Measurements from ENCODE around the gene INSRR. TPM values are rescaled to one million over a fixed set of nuclear protein-coding genes. Genes with fewer than 3 reads are reported as not detected.

INSRR gene
- total RNA-seq, 2 experiments from 2014 or later: 0.47 to 0.54 TPM

GRCh38 chr1:156811168-156811567 lies 47.7 kb downstream of the INSRR start:
- H3K9me3 Mint-ChIP-seq: no peaks in the 10 kb centered on the region
- POLR2A ChIA-PET: interaction anchor here (1.1 to 3.3 kb wide), 5 partner anchors 7 to 28 kb away, joined by 3 to 21 read pairs (median 4); no protein-coding TSS in a partner anchor
- H3K4me3 Mint-ChIP-seq: peak overlapping the region; percentile 94
- intact Hi-C loops (cut with micrococcal nuclease): loop anchor here (5.0 kb wide), 1 partner anchor 84 kb away; the partner anchor contains the start of genes ISG20L2 and METTL25B
- ATAC-seq: no peak
- CTCF ChIA-PET: interaction anchor here (1.1 to 12.8 kb wide), 2 partner anchors 49 to 85 kb away, joined by 4 to 121 read pairs; partner anchors contain the start of genes INSRR and NTRK1
- peak overlapping the region; percentile 99 for H3K27ac Mint-ChIP-seq
- peaks cover 98% of the 10 kb centered on the region for H3K36me3 Mint-ChIP-seq (ENCODE audit: low read depth)
- TF ChIP-seq CTCF (IDR thresholded peaks at IDR 0.05): no peak
- H3K4me1 Mint-ChIP-seq (ENCODE audit: low read depth): peaks cover 64% of the 10 kb centered on the region
- no peaks in the 10 kb centered on the region for H3K27me3 Mint-ChIP-seq
- DNase-seq: no peak

GRCh38 chr1:156809711-156810366 lies 49.1 kb downstream of the INSRR start:
- intact Hi-C loops (cut with micrococcal nuclease): loop anchor here (5.0 kb wide), 1 partner anchor 83 kb away; the partner anchor contains the start of genes ISG20L2 and METTL25B

GRCh38 chr1:156809281-156809680 lies 49.6 kb downstream of the INSRR start:
- peak overlapping the region; percentile 84 for H3K27ac Mint-ChIP-seq
- ChIA-PET CTCF (interaction anchor here (1.4 to 12.8 kb wide), 2 partner anchors 51 to 119 kb away, joined by 4 to 121 read pairs; partner anchors contain the start of genes INSRR and NTRK1), POLR2A (interaction anchor here (0.8 to 5.6 kb wide), 7 partner anchors 8 to 164 kb away, joined by 3 to 28 read pairs (median 4); partner anchors contain the start of gene SH2D2A)
- H3K36me3 Mint-ChIP-seq (ENCODE audit: low read depth): peaks cover 86% of the 10 kb centered on the region
- H3K4me1 Mint-ChIP-seq (ENCODE audit: low read depth): peaks cover 60% of the 10 kb centered on the region
- DNase-seq: no peak
- ATAC-seq: no peak
- no peaks in the 10 kb centered on the region for H3K27me3 Mint-ChIP-seq
- TF ChIP-seq CTCF (IDR thresholded peaks at IDR 0.05): no peak
- intact Hi-C loops (cut with micrococcal nuclease): no loop called here
- H3K9me3 Mint-ChIP-seq: no peaks in the 10 kb centered on the region
- H3K4me3 Mint-ChIP-seq: no peak overlapping the region

More at GRCh38 chr1:156809711-156810366, 49.1 kb downstream of the INSRR start:
- no peaks in the 10 kb centered on the region for H3K9me3 Mint-ChIP-seq
- no peak for TF ChIP-seq CTCF (IDR thresholded peaks at IDR 0.05)
- H3K36me3 Mint-ChIP-seq (ENCODE audit: low read depth): peaks cover 92% of the 10 kb centered on the region
- ChIA-PET POLR2A (interaction anchor here (0.6 to 5.6 kb wide), 7 partner anchors 7 to 148 kb away, joined by 3 to 28 read pairs (median 3); partner anchors contain the start of gene SH2D2A), CTCF (interaction anchor here (0.7 to 12.8 kb wide), 4 partner anchors 13 to 120 kb away, joined by 3 to 121 read pairs (median 4); partner anchors contain the start of genes INSRR and NTRK1)
- no peaks in the 10 kb centered on the region for H3K27me3 Mint-ChIP-seq
- H3K27ac Mint-ChIP-seq: peak overlapping the region; percentile 70
- ATAC-seq: no peak
- DNase-seq: no peak
- no peak overlapping the region for H3K4me3 Mint-ChIP-seq
- peaks cover 64% of the 10 kb centered on the region for H3K4me1 Mint-ChIP-seq (ENCODE audit: low read depth)

GRCh38 chr1:156808186-156809030 lies 50.5 kb downstream of the INSRR start:
- no peak for DNase-seq
- CTCF ChIA-PET: interaction anchor here (1.1 to 12.8 kb wide), 9 partner anchors 10 to 120 kb away, joined by 4 to 121 read pairs (median 5); partner anchors contain the start of genes INSRR and NTRK1
- POLR2A ChIA-PET: interaction anchor here (0.5 to 5.6 kb wide), 19 partner anchors 8 to 317 kb away, joined by 3 to 28 read pairs (median 3); partner anchors contain the start of gene SH2D2A
- ATAC-seq: no peak
- H3K27ac Mint-ChIP-seq: peak overlapping the region; percentile 84
- no peak for TF ChIP-seq CTCF (IDR thresholded peaks at IDR 0.05)
- peaks cover 77% of the 10 kb centered on the region for H3K36me3 Mint-ChIP-seq (ENCODE audit: low read depth)
- intact Hi-C loops (cut with micrococcal nuclease): no loop called here
- no peak overlapping the region for H3K4me3 Mint-ChIP-seq
- no peaks in the 10 kb centered on the region for H3K27me3 Mint-ChIP-seq
- H3K9me3 Mint-ChIP-seq: no peaks in the 10 kb centered on the region
- peaks cover 59% of the 10 kb centered on the region for H3K4me1 Mint-ChIP-seq (ENCODE audit: low read depth)

Measured in activated CD8-positive, alpha-beta T cell treated with anti-CD3 and anti-CD28 coated beads for 36 hours (primary cell).